Fibroblast of upper back skin (primary cell): Measurements from ENCODE around the gene OVCA2.

Experiments
- DNase-seq: peaks from one replicate; pipeline ENCODE4 v3.0.0-alpha.2; 2013

The OVCA2 gene

DNA sequence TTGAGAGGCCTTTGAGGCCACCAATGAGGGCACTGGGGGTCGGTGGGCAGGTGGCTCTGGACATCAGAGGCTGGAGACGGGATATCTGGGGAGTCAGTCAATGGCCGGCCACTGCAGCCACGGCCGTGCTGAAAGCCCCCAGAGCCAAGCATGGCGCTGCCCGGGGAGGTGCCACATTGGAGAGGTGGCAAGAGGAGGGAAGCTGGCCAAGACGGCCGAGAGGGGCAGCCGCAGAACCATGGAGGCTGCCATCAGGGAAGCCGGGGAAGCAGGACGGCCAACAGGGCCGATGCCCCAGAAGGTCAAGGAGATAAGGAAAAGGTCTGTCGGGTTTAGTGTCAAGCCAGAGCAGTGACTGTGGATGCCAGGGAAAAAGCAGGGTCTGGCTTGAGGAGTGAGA, 26.5 kb upstream of the OVCA2 start:
- no peak for DNase-seq

GRCh38 chr17:2016494-2016893, 25.3 kb upstream of the OVCA2 start:
- no peak for DNase-seq

- DNase-seq, result no peak
Observed at GRCh38 chr17:2017274-2017941, 24.4 kb upstream of the OVCA2 start.

GRCh38 chr17:2018716-2019510, 22.9 kb upstream of the OVCA2 start:
- no peak for DNase-seq

DNA sequence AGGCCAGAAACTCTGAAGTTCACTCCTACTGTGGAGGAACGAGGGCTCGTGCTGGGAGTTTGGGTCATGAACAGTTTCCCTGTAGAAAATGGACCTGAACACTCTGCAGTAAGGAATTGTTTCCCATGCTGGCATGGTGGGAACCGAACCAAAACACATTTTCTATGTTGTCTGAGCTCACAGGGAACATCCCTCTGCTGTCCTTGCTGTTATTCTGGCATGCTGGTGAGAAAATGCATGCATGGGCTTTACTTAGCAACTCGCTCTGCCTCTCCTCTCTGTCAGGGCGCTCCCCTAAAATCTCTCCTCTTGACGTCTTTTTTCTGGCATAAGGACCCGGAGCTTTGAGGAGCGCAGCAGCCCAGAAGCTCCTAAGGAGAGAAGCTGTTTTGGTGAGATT, 22.1 kb upstream of the OVCA2 start:
- no peak for DNase-seq

DNA sequence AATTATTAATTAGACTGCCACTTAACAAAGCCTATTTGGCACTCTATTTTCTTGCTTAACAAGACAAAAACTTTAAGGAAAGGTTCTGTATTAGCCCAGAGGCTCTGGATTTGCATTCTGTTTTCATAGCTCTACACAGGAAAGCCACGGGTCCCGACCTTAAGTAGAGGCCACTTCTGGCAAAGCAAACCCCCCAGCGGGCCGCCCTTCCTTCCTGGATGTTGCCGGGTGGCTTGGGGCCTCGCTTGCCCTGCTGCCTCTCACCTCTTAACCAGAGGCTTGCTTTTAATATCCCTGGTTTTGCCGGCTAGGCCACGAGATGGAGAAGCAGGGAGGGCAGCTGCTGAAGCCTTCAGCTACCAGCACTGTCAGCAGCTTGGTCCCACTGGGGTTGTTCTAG, 21.1 kb upstream of the OVCA2 start:
- DNase-seq, result no peak

GRCh38 chr17:2022647-2023240, 19.1 kb upstream of the OVCA2 start:
- no peak for DNase-seq

DNA sequence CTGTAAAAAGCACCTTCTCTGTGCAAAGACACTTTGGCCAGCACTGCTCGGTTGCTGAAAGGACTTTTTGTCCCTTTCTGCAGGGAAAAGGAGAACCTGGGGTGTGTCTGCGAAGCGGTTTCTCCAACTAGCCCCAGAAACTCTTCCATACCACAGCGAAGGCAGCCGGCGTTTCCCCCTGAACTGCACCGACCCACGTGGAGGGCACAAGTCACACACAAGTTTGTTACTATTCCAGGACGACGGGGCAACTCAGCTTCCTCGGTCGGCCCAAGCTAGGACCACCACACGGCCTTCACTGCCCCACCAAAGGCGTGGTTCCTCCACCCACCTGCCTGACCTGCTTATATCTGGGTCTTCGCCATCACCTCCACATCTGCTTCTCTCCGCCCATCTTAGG, 18.6 kb upstream of the OVCA2 start:
- no peak for DNase-seq

- DNase-seq, result peak; percentile 37
Observed at GRCh38 chr17:2023692-2024571, 17.9 kb upstream of the OVCA2 start.

GRCh38 chr17:2024572-2025219, 17.1 kb upstream of the OVCA2 start:
- DNase-seq, result no peak

DNA sequence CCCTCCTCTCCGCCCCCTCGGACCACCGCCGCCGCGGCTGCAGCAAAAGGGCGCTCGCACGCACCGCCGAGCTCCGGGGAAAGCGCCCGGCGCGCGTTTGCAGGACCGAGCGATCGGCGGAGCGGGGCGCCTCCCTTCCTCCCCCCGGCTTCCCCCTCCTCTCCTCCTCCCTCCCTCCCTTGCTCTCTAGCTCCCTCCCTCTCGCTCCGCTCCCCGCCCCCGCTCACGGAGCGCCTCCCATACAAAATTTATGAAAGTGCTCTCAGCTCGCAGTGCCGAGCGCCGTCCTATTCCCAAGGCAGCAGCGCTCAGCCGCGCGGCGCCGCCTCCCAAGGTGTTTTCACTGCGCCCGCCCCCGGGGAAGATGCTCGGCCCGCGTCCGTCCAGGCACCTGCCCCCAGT, 16.6 kb upstream of the OVCA2 start, which contains the start of gene RTN4RL1:
RTN4RL1 (minus strand) TSS at position 115 of the 402 bp plus-strand sequence. CDS start 469 bp downstream, outside the sequence.
- peak; percentile 45 for DNase-seq

GRCh38 chr17:2025622-2026309, 16.1 kb upstream of the OVCA2 start:
- peak; percentile 64 for DNase-seq

- DNase-seq, result no peak
Observed at GRCh38 chr17:2027528-2028233, 14.1 kb upstream of the OVCA2 start.

GRCh38 chr17:2028234-2028614, 13.6 kb upstream of the OVCA2 start:
- no peak for DNase-seq

DNA sequence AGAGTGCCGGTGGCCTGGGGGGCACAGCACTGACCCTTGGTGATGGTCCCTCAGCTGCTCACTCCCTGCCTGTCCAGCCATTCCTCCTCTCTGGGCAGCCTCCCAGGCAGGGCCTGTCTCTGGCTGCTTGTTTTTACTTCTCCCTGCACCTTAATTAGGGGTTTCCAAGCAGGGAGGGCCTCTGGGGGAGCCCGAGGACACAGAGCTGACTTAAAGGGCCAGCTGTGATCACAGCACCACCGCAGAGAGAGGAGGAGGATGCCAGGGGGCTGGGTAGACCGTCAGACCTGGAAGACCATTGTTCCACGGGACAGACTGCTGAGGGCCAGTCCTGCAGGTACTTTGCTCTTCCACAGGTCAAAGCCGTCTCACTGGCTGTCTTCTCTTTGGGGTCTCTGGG, 13.1 kb upstream of the OVCA2 start:
- no peak for DNase-seq

GRCh38 chr17:2029911-2030778, 11.7 kb upstream of the OVCA2 start, which contains the start of gene DPH1:
TSS of gene DPH1 (plus strand) at chr17:2030153. CDS start at chr17:2030170, 17 bp downstream.
- DNase-seq, result peak; percentile 88

- DNase-seq, result no peak
Observed at GRCh38 chr17:2030779-2031163, 11.1 kb upstream of the OVCA2 start.

DNA sequence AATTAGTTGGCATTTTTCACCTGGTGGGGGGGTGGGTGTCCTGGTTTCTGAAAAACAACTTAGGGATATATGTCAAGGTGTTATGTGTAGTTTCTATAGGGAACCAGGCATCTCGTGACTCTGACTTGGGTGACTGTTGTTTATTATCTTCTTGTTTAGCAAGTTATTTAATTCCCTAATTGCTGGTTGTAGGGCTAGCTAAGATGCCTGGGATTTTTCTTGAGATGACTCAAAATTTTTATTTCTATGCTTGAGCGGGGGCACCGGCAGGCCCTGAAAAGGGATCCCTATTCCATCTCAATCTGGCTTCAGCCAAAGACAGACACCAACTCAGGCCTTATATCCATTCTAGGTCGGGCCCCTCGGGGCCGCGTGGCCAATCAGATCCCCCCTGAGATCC, 8.7 kb upstream of the OVCA2 start:
- no peak for DNase-seq

DNA sequence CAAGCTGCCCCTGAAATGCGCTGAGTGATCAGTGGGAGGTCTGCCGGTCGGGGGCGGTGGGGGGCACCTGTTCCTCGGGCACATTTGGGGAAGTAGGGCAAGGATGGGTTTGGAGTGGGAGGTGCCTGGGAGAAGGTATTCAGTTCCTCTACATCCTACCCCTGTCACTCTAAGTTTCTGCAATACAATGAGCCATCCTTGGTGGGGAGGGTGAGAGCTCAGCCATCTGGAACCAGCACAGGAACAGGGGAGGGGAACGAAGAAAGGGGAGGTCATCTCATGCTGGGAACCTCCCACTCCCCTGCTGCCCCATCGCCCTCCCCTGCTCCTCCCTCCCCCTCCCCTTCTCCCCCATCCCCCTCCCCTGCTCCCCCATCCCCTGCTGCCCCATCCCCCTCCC, 7.7 kb upstream of the OVCA2 start:
- DNase-seq, result peak; percentile 89
